VCaP (cell line): ENCODE results near the gene WHAMM.

Source experiments
- H3K27ac ChIP-seq: fragments of 450-650 bp; 2 replicates; pipeline ENCODE4 v1.5.1; 2017
- TF ChIP-seq, protein P1 (sequence below): fragments of 450-650 bp; conservative IDR thresholded peaks from 2 replicates; pipeline ENCODE4 v1.5.1; 2017; ENCODE audit warnings: mild to moderate bottlenecking, moderate library complexity

The WHAMM gene

DNA sequence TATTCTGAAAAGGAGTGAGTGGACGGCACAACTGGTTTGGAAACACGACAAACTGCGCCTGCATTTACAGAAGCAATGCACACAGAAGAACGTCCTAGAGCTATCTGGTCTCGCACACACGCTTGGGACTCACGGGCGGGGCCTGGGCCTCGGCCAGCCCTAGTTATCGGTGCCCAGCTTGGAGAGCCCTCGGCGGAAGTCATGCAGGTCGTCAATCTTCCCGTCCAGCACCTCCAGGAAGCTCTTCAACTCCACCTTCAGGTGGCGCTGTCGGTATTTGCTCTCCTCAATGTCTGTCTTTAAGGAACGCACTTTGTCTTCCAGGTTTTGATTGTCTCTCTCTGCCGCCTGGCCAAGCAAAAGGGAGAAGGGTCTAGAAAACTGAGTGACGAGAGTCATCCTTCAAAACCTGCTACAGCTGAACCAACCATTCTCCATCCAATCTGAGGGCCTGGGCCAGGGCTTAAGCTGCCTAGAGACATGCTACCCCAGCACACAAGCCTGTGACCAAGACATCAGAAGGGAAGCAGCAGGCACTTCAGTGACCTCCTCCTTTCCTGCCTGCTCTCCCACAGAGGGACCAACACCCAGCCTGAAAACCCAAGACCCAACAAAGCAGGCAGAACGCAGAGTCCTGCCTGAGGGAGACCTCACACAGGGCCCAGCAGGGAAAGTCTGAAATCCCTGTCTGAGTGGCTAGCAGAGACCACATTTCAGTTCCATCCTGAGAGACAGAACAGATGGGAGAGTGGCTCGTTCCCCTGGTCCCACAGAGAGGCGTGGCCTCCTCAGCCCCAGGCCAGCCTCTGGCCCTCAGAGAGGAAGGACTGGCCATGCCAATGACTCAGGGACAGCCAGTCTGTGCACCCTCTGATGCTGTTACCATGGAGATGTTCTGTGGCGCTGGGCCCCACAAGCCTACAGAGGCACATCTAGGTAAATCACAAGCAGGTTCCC lies 40.4 kb downstream of the WHAMM start:
- peak overlapping the region; percentile 81 for H3K27ac ChIP-seq
- TF ChIP-seq, protein P1, sequence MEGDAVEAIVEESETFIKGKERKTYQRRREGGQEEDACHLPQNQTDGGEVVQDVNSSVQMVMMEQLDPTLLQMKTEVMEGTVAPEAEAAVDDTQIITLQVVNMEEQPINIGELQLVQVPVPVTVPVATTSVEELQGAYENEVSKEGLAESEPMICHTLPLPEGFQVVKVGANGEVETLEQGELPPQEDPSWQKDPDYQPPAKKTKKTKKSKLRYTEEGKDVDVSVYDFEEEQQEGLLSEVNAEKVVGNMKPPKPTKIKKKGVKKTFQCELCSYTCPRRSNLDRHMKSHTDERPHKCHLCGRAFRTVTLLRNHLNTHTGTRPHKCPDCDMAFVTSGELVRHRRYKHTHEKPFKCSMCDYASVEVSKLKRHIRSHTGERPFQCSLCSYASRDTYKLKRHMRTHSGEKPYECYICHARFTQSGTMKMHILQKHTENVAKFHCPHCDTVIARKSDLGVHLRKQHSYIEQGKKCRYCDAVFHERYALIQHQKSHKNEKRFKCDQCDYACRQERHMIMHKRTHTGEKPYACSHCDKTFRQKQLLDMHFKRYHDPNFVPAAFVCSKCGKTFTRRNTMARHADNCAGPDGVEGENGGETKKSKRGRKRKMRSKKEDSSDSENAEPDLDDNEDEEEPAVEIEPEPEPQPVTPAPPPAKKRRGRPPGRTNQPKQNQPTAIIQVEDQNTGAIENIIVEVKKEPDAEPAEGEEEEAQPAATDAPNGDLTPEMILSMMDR: peak; percentile 98

DNA sequence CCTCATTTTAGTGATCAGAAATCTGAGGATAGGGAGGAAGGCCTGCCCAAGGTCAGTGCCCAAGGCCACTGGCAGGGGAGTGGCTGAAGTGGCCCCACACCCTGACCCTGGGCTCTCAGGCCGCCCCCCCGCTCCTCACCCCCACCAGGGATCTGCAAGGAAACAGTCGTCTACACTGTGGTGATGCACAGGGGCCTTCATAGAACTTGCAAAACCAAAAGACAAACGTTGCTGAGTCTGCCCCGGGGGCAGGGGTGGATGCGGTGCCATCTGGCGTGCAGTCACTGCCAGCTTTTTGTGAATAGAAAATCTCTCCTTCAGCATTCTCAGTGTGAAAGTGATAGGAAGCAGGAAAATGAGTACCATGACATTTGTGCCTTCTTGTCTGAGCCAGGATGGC lies 41.3 kb downstream of the WHAMM start:
- H3K27ac ChIP-seq: peak overlapping the region; percentile 81
- TF ChIP-seq, protein P1: no peak

DNA sequence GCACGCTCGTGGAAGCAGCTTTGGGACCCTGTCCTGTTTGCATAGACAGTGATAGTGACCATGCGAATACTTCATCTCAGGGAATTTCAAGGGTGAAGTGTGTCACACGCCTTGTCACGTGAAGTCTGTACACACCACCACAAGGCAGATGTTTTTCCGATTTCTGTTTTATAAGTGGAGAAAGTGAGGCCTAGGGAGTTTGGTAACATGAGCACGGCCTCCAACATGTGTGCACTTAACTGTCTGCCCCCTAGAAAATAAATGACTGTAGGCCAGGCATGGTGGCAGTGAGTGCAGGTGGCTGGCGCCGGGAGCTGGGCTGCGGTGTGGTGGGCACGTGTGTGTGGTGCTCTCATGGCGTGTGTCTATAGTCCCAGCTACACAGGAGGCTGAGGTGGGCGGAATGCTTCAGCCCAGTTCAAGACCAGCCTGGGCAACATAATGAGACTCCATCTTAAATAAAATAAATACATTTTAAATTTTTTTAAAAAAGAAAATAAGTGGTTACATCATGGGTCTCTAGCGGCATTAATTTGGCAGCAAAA lies 42.0 kb downstream of the WHAMM start:
- TF ChIP-seq, protein P1: no peak
- H3K27ac ChIP-seq: peak overlapping the region; percentile 81

DNA sequence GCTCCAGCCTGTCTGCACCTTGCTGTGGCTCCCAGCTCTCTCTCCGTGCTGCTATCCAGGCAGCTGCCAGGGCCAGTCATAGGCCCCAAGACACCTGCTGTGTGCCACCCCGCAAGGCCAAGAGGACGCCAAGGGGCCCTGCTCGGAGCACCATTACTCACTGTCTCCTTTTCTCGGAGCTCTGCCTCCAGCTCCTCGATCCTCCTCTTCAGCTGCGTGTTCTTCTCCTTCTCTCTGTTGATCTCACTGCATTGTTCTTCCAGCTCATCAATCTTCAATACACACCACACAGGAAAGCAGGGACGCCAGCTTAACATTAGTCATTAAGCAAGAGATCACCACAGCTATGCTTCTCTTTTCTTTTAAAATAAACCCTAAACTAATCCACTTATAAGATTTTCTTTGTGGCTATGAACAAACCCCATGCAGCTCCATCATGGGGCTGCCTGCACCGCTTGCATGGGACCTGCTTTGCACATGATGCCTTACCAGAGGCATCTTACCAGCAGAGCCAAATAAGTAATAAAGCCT lies 42.6 kb downstream of the WHAMM start:
- H3K27ac ChIP-seq: peak overlapping the region; percentile 81
- TF ChIP-seq, protein P1: no peak

DNA sequence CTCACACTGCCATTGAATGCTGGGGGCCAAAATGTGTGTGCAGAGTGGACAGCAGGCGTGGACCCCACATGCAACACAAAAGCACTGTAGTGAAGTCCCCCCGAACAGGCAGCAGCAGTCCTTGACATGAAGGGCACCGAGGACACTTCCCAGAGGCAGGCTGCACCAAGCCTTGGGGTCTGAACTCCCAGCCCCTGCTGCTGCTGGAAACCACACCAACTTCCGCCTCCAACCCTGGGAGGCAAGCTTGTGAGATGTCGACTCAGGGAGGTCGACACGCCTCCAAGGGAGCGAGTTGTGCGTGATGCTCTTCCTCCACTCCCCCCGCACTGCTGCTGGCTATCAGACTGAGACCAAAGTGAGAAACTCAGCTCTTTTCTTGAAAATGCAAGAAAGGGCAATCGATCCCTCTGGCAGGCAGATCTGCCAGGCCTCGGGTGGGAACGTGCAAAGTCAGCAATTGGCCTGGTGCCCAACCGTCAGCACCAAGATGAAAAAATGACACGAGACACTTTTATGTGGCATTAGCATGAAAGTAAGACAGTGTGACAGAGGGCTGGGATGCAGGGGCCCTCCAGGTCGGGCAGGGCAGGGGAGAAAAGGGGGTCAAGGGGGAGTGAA lies 43.6 kb downstream of the WHAMM start:
- 0 out of 2 replicates have a peak overlapping the region, but pooled peaks have one; percentile 81 for H3K27ac ChIP-seq
- TF ChIP-seq, protein P1: no peak

DNA sequence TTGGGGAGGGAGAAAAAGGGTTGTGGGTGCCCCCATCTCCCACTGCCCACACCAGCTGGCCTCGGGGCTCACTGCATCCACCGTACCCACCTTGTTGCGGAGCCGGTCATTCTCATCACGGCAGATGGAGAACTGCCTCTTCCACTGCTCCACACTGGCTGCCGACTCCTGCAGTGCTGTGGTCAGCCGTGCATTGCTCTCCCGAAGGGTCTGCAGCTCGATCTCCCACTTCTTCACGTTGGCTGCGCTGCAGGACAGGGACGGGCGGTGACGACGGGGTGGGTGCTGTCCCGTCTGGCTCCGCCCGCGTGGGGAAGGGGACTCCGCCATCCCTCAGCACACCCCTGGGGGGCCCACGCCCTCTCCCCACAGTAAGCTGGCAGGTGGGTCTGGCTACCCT lies 45.1 kb downstream of the WHAMM start:
- TF ChIP-seq, protein P1: no peak
- no peak overlapping the region for H3K27ac ChIP-seq
